Tibial nerve (tissue), 3 donors: ENCODE results near the gene AAMDC.

Experiments used
- POLR2A ChIP-seq, 2 donors: fragments of 450-650 bp; IDR thresholded peaks; one replicate each; pipeline ENCODE4 v1.6.1; 2017; ENCODE audit warnings: antibody characterized with exemption in 2 of 2, mild to moderate bottlenecking in 2 of 2, moderate library complexity in 2 of 2
- TF ChIP-seq, protein P1 (sequence below), 5 experiments: fragments of 200-600 bp in 3 of 5; fragments of 450-650 bp in 2 of 5; sonication (generic) in 3 of 5; IDR thresholded peaks; one replicate each; pipeline ENCODE4 v1.5.1; 2016 to 2019; ENCODE audit warnings: antibody characterized with exemption in 5 of 5, mild to moderate bottlenecking in 3 of 5, moderate library complexity in 2 of 5

DNA sequence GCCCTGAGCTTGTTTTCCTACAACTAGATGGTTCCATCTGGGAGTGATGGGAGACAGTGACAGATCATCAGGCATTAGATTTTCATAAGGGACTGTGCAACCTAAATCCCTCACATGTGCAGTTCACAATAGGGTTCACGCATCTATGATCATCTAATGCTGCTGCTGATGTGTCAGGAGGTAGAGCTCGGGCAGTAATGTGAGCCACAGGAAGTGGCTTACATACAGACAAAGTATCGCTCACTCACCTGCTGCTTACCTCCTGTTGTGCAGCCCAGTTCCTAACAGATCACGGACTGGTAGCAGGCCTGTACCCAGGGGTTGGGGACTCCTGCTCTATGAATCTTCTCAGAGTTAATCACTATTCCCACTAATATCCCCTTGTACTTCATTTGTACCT, 12.4 kb downstream of the AAMDC start:
- TF ChIP-seq, protein P1, sequence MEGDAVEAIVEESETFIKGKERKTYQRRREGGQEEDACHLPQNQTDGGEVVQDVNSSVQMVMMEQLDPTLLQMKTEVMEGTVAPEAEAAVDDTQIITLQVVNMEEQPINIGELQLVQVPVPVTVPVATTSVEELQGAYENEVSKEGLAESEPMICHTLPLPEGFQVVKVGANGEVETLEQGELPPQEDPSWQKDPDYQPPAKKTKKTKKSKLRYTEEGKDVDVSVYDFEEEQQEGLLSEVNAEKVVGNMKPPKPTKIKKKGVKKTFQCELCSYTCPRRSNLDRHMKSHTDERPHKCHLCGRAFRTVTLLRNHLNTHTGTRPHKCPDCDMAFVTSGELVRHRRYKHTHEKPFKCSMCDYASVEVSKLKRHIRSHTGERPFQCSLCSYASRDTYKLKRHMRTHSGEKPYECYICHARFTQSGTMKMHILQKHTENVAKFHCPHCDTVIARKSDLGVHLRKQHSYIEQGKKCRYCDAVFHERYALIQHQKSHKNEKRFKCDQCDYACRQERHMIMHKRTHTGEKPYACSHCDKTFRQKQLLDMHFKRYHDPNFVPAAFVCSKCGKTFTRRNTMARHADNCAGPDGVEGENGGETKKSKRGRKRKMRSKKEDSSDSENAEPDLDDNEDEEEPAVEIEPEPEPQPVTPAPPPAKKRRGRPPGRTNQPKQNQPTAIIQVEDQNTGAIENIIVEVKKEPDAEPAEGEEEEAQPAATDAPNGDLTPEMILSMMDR (IDR thresholded peaks at IDR 0.05) = no peak
- no peak for TF ChIP-seq POLR2A (IDR thresholded peaks at IDR 0.05)
